HG02852 (cell line): ENCODE measurements around the gene TJP3.
"Not testable (repeated sequence)": the region's sequence is repeated elsewhere in the genome, so short reads cannot be mapped to it uniquely, and the experiment has no call there.

ENCODE experiments used
- ATAC-seq: cut with Tn5 transposase; IDR thresholded peaks from one replicate; pipeline ENCODE4 v1.9.1; 2021; ENCODE audit warnings: mild to moderate bottlenecking, moderate library complexity; ENCODE audit not compliant: unreplicated experiment

TJP3 gene, protein sequence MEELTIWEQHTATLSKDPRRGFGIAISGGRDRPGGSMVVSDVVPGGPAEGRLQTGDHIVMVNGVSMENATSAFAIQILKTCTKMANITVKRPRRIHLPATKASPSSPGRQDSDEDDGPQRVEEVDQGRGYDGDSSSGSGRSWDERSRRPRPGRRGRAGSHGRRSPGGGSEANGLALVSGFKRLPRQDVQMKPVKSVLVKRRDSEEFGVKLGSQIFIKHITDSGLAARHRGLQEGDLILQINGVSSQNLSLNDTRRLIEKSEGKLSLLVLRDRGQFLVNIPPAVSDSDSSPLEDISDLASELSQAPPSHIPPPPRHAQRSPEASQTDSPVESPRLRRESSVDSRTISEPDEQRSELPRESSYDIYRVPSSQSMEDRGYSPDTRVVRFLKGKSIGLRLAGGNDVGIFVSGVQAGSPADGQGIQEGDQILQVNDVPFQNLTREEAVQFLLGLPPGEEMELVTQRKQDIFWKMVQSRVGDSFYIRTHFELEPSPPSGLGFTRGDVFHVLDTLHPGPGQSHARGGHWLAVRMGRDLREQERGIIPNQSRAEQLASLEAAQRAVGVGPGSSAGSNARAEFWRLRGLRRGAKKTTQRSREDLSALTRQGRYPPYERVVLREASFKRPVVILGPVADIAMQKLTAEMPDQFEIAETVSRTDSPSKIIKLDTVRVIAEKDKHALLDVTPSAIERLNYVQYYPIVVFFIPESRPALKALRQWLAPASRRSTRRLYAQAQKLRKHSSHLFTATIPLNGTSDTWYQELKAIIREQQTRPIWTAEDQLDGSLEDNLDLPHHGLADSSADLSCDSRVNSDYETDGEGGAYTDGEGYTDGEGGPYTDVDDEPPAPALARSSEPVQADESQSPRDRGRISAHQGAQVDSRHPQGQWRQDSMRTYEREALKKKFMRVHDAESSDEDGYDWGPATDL

DNA sequence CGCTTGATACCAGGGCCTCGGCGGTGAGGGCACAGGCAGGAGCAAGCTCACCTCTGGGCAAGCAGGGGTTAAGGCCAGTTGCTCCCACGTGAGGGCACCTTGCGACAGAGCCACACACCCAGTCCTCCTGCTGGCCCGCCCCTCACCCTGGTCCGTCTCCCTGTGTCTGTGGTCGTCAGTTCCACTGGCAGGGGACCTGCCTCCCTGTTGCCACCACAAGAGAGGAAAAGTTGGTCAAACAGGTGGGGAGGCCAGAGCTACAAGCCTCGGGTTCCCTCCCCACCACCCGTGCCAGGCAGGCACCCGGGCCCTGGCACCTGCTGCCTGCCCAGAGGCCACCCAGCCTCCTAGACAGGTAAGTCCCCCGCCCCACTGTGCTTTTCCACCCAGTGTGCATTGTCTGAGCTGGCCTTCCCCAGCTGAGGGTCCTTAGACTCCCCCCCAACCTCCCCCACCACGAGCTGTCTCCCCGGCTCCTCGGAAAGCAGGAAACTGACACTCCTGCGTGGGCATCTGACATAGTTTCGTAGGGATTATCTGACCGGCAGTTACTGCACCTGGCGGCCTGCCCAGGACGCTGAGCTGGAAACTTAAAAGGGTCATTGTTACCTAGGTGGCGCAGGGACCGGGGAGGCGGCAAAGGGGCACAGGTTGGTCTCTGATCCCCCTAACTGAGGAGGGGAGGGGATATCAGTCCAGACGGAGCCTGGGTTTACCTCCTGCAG lies at the start of gene TJP3:
TSS of gene TJP3 (plus strand) at position 178 of the 725 bp plus-strand sequence. CDS start 20,049 bp downstream, outside the sequence.
- ATAC-seq = no peak

DNA sequence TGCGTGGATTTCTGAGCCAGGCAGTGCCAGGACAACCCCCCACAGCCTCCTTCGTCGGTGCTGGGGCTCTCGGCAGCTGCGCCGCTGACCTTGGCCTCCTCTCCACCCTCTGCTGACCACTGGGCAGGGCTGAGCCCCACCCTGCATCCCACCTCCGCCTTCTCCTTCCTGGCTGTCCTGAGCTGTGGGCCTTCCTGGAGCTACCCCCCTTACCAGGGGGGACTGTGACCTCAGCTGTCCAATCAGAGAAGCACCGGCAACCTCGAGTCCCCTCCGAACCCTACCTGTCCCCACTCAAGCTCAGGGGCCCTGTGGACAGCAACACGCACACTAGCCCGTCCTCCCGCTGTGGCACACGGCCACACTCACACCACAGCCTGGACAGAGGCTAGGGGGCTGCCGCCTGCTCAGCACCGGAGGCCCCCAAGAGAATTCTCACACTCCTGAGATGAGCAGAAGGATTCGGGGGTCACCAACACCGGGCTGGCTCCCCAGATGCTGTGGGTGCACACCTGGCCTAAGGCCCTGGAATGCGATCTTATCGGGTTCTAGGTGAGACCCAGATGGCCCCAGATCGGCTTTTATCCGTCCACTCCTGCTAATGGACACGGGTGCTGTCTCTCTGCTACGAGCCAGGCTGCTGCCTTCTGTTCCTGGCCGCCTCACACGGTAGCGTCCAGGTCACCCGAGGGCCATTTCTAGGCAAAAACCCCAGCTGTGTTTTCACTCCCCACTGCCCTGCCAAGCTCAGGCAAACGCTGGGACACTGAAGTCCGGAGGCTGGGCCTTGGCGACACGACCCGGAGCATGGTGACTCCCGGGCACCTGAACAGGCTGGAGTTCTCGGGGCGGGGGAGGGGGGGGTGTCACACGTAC lies 49.1 kb upstream of the TJP3 start:
- ATAC-seq = no peak

DNA sequence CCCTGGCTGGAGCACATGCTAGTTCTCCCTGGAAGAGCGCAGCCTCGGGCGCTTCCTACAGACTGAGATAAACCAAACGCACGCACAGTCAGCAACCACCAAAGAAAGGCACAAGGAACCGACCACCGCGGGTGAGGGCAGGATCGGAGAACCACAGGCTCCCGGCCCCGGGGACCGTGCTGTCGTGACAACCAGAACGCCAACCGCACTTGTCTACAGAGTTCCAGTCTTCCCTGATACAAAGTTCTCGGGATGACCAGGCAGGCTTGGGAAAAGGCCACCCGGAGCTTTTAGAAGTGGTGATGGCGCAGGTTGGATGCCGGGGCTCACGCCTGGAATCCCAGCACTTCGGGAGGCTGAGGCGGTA lies 48.5 kb upstream of the TJP3 start:
- no peak for ATAC-seq

DNA sequence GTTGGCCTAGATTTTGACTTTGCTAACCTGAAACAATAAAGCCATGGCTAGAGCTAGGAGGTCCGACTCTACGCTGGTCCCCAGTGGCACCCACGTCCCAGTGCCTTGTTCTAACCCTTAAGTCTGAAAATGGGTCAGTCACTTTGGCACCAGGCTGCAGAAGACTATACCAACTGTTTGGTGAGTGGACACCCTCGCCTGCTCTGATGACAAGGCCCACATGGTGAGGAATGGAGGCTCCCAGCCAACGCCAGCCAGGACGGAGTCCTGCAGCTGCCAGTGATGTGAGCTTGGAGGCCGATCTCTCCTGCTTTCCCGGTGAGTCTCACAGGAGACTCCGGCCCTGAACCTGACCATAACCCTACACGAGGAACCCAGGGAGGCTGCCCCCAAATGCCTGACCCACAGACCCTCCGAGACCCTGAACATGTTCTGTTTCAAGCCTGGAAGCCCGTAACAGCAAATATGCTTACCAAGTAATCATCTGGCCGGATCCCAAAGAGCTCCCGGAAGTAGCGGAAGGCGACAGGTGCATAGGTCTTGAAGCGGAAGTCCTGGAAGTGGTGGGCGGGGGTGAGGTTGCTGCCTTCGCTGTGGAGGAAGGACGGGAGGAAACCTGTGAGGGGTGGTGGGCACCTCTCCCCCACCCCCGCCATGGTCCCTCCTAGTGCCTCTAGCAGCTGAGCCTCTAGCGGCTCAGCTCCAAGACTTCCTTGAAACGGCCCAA lies 47.5 kb upstream of the TJP3 start:
- no peak for ATAC-seq

DNA sequence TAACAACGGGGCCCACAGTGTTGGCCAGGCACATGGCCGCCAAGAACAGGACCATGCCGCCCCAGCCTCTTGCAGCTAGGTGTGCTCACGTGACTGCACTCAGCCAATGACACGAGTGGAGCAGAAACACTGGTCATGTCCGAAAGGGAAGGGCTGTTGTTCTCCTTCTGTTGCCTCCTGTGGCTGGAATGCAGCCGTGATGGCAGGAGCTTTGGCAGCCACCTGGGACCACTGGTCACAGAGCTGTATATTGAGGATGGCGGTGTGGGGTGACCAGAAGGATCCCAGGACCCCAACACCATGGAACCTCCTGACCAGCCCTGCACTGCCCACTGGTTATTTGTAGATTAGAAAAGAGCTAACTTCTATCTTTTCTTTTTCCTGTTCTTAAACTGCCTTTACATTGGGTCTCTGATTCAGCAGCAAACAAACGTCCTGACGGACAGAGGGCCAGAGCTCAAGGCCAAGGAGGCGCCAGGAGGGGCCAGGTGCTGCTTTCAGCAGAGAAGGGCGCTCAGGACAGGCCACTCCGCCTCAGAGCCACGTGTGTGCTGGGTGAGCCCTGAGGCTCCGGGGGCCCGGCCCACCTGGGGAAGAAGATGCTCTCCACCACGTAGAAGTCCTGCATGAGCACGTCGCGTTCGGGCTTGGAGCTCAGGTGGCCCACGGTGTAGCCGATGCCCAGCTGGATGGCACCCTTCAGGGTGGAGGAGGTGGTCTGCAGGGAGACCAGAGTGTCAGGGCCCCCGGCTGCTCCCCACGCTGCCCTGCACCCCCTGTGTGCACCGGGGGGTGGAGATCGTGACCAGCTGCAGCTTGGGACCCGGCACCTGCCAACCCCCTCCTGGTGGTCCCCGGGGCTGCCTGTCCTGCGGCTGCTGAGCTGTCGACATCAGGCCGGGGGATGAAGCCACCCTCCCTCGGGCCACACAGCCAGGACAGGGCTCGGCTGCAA lies 46.6 kb upstream of the TJP3 start:
- no peak for ATAC-seq

DNA sequence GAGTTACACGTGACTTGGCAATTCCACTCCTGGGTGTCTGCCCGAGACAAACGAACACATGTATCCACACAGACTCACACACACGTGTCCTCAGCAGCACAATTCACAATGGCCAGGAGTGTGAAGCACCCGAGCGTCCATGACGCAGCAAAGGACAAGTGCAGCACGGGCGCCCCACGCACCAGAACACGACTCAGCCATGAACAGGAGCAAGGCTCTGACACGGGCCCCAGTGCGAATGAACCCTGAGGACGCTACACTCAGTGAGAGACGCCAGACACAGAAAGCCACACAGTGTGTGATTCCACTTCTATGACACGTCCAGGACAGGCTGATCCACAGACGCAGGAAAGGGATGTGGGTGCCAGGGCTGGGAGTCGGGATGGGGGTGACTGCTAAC lies 44.3 kb upstream of the TJP3 start:
- no peak for ATAC-seq

DNA sequence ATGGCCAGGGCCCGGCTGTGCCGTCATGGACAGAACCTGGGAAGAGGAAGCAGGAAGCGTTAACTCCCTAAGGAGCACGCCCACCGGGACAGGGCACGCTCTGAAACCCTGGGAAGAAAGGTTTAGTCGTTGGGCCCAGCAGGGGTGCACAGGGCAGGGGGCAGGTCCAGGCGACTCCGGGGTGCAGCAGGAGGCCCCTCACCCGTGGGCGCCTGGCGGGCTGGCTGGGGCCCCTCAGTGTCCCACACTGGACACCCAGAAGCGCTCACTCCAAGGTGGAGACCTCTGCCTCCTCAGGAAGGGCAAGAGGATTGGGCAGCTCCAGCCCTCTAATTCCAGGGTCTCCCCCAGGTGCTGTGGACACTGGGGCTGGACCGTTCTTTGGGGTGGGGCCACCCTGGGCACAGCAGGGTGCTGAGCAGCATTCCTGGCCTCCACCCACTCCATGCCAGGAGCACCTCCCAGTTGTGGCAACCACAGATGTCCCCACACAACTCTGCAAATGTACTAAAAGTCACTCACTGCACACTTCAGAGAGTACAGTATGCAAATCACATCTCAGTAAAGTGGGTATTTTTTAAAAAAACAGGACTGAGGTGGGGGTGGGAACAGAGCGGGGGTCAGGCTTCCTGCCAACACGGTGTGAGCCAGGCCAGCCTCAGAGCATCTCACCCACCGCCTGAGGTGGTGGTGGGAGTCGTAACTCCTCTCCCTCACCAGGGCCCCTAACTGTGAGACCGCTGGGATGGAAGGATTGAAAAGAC lies 43.1 kb upstream of the TJP3 start:
- ATAC-seq = no peak

DNA sequence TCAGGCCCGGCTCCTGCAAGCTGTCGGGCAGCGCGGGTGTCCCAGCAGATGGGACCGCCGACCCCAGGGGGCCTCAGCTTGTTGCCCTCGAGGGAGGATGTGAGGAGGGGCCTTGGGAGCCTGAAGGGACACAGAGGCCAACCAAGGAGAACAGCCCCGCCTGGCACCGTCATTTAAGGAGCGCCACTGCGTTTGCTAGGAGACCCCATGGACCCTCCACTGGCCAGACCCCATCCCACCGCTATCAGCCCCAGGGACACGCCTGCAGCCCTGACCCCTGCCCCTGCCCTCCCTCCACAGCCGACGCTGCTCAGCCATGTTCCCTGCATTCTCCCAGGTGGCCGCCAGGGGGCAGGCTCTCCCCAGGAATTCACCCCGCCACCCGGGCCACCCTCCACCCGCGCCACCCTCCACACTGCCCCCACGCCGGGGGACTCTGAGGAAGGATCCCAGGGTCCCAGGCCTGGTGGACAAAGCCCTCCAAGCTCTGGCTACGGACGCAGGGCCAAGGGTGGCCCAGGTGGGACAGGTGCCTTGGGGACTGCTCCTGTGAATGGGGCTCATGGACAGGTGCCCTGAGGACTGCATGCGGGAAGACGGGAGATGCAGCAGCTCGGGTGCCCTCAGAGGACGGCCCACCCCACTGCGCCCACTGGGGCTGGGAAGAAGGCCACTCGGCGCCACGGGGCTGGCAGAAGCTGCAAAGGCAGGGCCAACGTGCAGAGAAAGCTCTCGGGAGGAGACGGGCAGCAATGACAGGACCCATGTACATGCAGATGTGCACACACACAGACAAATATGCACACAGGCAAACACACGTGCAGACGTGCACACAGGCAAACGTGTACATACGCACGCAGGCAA lies 42.3 kb upstream of the TJP3 start:
- no peak for ATAC-seq

DNA sequence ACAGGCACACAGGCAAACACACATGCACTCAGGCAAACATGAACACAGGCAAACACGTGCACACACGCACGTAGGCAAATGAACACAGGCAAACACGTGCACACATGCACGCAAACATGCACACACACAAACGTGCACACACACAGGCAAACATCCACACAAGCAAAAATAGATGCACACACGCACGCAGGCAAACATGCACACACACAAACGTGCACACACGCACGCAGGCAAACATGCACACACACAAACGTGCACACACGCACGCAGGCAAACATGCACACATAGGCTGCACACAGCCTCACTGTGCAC lies 41.7 kb upstream of the TJP3 start:
- ATAC-seq = not testable (repeated sequence)

DNA sequence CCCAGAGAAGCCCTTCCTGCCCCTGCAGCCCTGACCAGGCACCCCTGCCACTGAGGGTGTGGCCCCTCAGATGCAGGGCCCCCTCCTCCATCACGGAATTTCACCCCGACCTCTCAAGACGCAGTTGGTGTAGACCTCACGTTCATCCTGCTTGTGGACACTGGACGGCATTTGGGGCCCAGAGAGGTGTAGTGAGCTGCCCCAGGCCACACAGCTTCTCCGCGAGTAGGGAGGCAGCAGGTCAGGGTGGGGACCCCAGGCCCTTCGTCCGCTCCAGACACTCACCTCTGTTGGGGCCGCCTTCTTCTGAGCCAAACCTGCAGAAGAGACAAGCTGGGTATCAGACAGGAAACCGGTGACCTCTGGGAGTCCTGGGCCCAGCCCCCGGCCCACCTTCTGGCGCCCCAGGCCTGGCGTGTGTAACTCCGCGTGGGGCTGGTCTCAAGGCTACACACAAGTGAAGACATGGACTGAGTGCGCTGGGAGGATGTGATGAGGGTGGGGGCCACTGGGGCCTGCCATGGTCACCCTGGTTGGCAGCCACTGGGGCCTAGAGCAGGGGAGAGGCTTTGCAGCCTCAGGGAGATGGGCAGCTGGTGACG lies 41.0 kb upstream of the TJP3 start:
- no peak for ATAC-seq

DNA sequence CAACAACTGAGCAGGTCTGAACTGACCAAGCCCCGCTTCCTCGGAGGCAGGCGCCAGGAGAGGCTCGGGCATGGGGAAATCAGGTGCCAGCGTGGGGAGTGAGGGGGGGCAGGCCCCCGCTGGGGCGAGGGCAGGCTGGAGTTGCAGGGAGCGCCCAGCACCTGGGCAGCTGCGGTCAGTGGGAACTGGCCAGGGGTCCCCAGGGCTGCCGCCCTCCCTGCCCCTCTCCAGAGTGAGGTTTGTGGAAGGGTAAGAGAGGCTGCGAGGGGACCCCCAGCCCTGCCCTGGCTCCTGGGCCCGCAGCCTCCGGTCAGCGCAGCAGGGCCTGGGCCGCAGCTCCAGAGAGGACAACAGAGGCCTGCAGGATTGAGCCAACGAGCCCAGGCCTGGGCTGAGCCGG lies 40.4 kb upstream of the TJP3 start:
- no peak for ATAC-seq

DNA sequence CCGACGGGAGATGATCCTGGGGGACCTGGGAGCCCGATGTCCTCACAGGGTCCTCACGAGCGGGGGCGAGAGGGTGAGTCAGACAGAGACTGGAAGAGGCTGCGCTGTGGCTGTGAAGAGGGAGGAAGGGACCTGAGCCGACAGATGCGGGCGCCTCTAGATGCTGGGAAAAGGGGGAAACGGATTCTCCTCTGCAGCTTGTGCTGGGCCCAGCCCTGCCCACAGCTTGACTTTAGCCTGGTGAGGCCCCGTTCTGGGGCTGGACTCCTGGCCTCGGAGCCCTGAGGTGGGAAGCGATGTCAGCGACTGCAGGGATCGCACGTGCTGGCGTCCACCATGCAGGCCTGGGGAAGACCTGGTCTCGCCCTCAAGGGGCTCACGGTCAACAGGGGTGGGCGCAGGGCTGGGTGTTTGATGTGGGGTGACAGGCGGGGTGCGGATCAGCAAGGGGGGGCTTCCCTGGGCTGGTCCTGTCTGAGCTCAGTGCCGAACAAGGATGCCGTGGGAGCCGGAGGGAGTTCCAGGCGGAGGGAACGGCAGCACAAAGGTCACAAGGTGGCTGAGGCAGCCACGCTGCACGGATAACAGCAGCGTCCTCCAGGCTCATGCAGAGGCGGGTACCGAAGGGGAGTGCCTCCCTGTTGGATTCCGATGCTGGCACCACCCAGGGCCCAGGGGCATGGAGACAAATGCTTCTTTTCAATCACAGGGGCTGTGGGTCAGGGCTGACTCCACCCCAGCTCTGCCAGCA lies 39.7 kb upstream of the TJP3 start:
- no peak for ATAC-seq

DNA sequence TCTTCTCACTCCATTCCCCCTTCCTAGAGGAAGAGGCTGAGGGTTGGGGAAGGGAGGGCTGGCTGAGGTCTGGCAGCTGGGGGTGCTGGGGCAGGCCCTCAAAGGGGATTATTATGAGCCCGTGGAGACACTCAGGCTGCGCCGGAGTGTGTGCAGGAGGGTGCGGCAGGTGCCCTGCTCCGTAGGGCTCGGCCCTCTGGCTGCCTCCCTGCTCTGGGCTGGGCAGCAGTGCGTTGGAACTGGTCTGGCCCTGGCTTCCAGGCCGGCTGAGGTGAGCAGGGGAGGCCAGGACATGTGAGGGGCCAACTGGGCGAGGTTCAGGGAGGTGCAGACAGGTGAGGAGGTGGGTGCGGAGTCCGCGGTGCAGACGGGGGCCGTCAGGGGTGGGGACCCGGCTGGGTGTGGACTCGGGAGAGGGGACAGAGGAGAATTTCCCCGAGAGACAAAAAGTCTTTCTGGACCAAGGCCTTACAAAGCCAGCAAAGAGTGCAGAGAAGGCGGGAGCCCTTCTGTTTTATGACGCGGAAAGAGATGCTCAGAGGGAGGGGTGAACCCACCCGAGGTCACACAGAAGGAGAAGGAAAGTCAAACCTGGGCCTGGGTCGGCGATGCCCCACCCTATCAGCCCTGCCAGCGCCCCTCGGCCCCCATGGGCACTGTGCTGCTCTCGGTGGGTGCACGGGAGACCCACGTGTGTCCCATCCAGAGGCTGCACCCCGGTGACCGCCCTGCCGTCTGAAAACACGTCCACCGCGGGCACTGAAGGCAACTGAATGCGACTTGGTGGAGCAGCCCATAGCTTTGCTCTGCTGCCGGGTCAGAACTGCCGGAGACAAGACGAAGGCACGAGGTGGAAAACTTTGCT lies 38.9 kb upstream of the TJP3 start:
- ATAC-seq = no peak

DNA sequence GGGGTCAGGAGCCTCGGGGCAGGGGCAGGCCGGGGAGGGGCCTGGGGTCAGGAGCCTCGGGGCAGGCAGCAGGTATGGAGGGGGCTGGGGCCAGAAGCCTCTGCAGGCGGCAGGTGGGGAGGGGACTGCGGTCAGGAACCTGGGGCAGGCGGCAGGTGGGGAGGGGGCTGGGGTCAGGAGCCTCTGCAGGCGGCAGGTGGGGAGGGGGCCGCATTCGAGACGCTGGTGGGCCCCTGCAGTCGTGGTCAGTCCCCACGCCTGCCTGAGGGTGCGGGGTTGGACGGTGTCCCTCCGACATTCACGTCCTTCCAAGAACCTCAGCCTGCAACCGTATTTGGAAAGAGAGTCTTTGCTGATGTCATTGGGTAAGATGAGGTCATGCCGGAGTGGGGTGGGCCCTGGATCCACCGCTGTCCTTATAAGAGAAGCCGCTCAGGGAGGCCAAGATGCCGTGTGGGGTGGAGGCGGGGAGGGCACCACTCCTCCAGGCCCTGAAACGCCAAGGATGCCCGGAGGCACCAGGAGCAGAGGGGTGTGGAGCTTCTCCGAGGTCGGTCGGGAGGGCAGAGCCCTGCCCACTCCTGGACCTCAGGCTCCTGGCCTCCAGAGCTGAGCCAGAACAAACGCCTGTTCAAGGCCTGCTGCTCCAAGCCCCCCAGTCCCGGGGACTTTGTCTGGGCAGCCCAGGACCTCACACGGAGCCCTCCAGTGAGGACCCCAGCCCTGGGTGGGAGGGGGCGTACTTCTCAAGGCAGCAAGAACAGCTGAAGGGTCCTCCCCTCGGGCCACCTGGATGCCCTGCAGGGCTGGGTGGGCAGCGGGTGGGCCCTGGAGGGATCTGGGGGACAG lies 38.0 kb upstream of the TJP3 start:
- ATAC-seq = no peak
